GM12891 (cell line): ENCODE data around the gene MGLL. TPM values are rescaled to one million over a fixed set of nuclear protein-coding genes. Genes with fewer than 3 reads are reported as not detected.

ENCODE experiments used
- DNase-seq: peaks from one replicate; pipeline ENCODE4 v3.0.0; 2011; ENCODE audit warnings: low spot score; ENCODE audit not compliant: insufficient read length
- FAIRE-seq: peaks from 2 replicates; lab custom pipeline; 2011; peaks lifted over from hg19 to GRCh38; lab: Jason Lieb, UNC
- PAX5 ChIP-seq: IDR thresholded peaks from 2 replicates; pipeline ENCODE4 v1.6.1; 2011; ENCODE audit warnings: low read length, moderate library complexity, mild to moderate bottlenecking; ENCODE audit not compliant: insufficient read depth, severe bottlenecking
- POLR2A ChIP-seq: IDR thresholded peaks from 2 replicates; pipeline ENCODE4 v1.6.1; 2011; ENCODE audit warnings: low read depth, low read length, control low read depth
- POLR2AphosphoS5 ChIP-seq: IDR thresholded peaks from 2 replicates; pipeline ENCODE4 v1.6.1; 2011; ENCODE audit warnings: low read depth, low read length, control low read depth
- POU2F2 ChIP-seq: IDR thresholded peaks from 2 replicates; pipeline ENCODE4 v1.6.1; 2011; ENCODE audit warnings: low read depth, mild to moderate bottlenecking, control low read depth, low read length, moderate library complexity
- SPI1 ChIP-seq: IDR thresholded peaks from 2 replicates; pipeline ENCODE4 v1.6.1; 2011; ENCODE audit warnings: low read depth, low read length, control low read depth
- TAF1 ChIP-seq: IDR thresholded peaks from 2 replicates; pipeline ENCODE4 v1.6.1; 2011; ENCODE audit warnings: low read depth, low read length, control low read depth
- polyA plus RNA-seq: library from polyadenylated mRNA; unstranded; fragments of >200 nt; gene quantifications from one replicate; pipeline ENCODE4 v1.2.1, GENCODE V29; 2012; ENCODE audit warnings: low read depth, missing spikeins, inconsistent platforms; ENCODE audit not compliant: missing spikeins

MGLL gene
- polyA plus RNA-seq, result 49.8 TPM

DNA sequence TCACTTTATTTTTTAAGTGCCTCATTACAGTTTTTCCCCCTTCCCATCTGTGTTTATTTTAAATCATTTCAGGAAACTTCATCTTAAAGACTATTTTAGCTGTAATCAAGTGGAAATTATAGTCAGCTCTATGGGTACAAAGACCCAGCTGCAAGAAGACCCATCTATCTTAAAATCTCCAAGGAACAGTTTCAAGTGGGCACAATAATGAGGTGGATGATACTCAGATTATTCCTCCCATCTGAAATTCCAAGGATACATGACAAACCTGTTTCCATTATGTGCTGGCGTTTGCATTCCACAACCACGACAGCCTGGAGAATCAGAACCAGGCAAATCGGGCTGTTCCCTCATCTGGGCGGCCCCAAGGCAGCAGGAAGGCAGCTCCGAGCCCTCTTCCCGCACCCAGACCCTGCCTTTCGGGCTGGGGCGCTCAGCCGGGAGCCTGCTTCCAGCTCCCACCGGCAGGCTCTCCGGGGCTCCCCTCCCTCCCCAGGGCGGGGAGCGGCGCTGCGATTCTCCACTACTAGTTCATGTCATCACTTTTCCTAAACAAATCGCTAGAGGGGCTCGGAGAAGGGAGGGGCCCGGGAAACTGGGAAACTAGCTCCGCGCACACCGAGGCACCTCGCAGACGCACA lies at the start of gene MGLL:
Gene MGLL (minus strand): TSS at position 475 of the 641 bp plus-strand sequence. CDS start 197 bp downstream, at position 278.
- no peak for DNase-seq
- no peak for FAIRE-seq
- TF ChIP-seq POLR2A, result no peak
- TF ChIP-seq SPI1, result no peak
- TF ChIP-seq POU2F2, result no peak
- no peak for TF ChIP-seq POLR2AphosphoS5
- no peak for TF ChIP-seq PAX5
- no peak for TF ChIP-seq TAF1

GRCh38 chr3:127870156-127870555 lies 47.8 kb upstream of the MGLL start:
- FAIRE-seq (no peak), DNase-seq (no peak)
- no peak for TF ChIP-seq POU2F2
- no peak for TF ChIP-seq TAF1
- TF ChIP-seq SPI1, result no peak
- no peak for TF ChIP-seq PAX5
- TF ChIP-seq POLR2AphosphoS5, result no peak
- TF ChIP-seq POLR2A, result no peak

DNA sequence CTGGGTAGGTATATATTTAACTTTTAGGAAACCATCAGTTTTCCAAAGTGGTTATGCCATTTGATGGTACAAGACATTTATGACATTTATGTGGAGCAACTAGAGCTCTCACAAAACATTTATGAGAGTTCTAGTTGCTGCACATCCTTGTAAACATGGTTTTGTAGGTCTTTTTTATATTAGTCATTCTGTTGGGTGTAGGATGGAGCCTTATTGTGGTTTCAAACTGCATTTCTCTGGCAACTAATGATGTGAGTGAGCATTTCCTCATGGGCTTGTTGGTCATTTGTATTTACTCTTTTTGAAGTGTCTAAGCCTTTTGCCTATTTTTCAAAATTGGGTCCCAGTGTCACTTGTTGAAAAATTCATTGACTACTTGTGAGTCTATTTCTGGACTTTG lies 45.7 kb upstream of the MGLL start:
- TF ChIP-seq SPI1, result 0 out of 2 replicates have a peak, but pooled peaks have one; percentile 19
- TF ChIP-seq POLR2A, result no peak
- FAIRE-seq (no peak), DNase-seq (no peak)

- FAIRE-seq (peak; percentile 31), DNase-seq (no peak)
- TF ChIP-seq POLR2A (no peak), TAF1 (no peak), POLR2AphosphoS5 (no peak), SPI1 (no peak)
Measured at GRCh38 chr3:127867412-127867811, 45.1 kb upstream of the MGLL start.

DNA sequence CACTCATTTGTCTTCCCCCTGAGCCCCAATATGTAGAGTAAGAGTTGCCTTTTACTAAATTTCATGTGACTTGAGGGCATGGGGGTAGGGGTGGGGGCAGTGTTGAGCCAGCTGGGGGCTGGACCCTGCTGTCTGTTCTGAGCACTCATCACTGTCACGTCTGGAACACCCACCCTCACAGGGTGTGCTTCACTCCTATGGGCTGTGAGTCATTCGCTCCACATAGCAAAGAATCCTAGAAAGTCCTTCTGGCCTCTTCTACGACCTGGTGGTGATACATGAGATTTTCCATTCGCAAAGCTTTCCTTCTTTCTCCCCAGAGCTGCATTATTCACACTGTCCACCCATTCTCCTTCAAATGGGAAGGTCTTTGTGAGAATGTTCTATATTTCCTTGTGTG lies 43.6 kb upstream of the MGLL start:
- DNase-seq (no peak), FAIRE-seq (no peak)

GRCh38 chr3:127860211-127860696 lies 37.9 kb upstream of the MGLL start:
- no peak for DNase-seq
- no peak for FAIRE-seq
- TF ChIP-seq SPI1, result no peak
- no peak for TF ChIP-seq TAF1
- TF ChIP-seq POU2F2, result no peak
- no peak for TF ChIP-seq POLR2A
- no peak for TF ChIP-seq POLR2AphosphoS5
- no peak for TF ChIP-seq PAX5

More for the DNA sequence above, 43.6 kb upstream of the MGLL start:
- TF ChIP-seq SPI1, result no peak
- TF ChIP-seq TAF1, result no peak
- TF ChIP-seq POU2F2, result no peak
- no peak for TF ChIP-seq POLR2AphosphoS5
- no peak for TF ChIP-seq PAX5

DNA sequence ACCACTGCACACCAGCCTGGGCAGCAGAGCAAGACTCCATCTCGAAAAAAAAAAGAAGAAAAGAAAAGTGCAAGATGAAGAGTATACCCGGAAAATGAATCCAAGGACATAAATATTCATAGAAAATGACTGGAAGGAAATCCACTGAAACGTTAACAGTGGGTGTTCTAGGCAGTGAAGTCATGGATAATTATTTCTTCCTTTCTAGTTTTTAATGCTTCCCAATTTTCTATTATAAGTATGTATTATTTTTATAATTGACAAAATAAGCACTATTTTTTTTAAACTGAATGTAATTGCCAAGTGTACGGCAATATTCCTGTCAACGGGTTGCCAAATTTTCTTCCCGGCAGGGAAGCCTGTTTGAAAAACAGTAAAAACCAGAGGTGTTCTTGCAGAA lies 37.4 kb upstream of the MGLL start:
- FAIRE-seq (no peak), DNase-seq (no peak)
- TF ChIP-seq PAX5 (no peak), POU2F2 (no peak), SPI1 (no peak), TAF1 (no peak), POLR2A (no peak), POLR2AphosphoS5 (no peak)

- DNase-seq, result no peak
- FAIRE-seq, result no peak
- TF ChIP-seq POLR2AphosphoS5, result no peak
Measured at GRCh38 chr3:127858937-127859336, 36.6 kb upstream of the MGLL start.

GRCh38 chr3:127858521-127858920 lies 36.2 kb upstream of the MGLL start:
- DNase-seq (no peak), FAIRE-seq (no peak)
- TF ChIP-seq POLR2AphosphoS5 (no peak), TAF1 (no peak), POU2F2 (no peak), SPI1 (no peak), POLR2A (no peak), PAX5 (no peak)

DNA sequence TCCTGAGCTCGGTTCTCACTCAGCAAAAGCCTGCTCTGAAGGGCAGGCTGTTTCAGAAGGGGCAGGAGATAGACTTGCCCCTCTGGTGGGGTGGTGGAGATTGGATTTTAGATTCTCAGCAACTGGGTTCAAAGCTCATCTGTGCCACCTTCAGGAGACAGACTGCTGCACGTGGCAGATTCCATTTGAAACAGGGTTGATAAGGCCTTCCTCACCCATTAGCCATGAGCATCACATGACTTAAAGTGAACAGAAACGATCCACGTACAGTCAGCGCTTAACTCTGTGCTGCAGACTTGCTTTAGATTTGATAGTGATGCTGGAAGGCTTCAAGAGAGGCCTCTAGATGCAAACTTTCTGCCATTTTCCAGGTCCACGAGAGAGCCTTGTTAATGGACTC lies 35.0 kb upstream of the MGLL start:
- no peak for DNase-seq
- FAIRE-seq, result peak; percentile 75

More for the DNA sequence above, 35.0 kb upstream of the MGLL start:
- TF ChIP-seq POU2F2, result no peak
- TF ChIP-seq SPI1, result no peak
- TF ChIP-seq TAF1, result no peak
- TF ChIP-seq POLR2AphosphoS5, result no peak
